Right atrium auricular region (tissue), 2 donors: Measurements from ENCODE around the gene SLC39A10. TPM values are rescaled to one million over a fixed set of nuclear protein-coding genes. Genes with fewer than 3 reads are reported as not detected.

ENCODE experiments used
- DNase-seq: peaks from one replicate; pipeline ENCODE4 v3.0.0-alpha.2; 2019; ENCODE audit warnings: low spot score
- H3K27ac ChIP-seq, 2 donors: fragments of 200-600 bp; sonication (generic); 1 replicate in 1 of 2; 2 replicates in 1 of 2; pipeline ENCODE4 v1.5.1; 2016 to 2019
- H3K27me3 ChIP-seq, 2 donors: fragments of 200-600 bp; sonication (generic); one replicate each; pipeline versions ENCODE4 v1.5.1 to v1.6.0; 2017 to 2019
- H3K36me3 ChIP-seq: fragments of 200-600 bp; sonication (generic); one replicate; pipeline ENCODE4 v1.5.1; 2016
- H3K4me1 ChIP-seq, 2 donors: fragments of 200-600 bp; sonication (generic); one replicate each; pipeline versions ENCODE4 v1.5.1 to v1.6.0; 2017 to 2019
- H3K4me3 ChIP-seq, 2 donors: fragments of 200-600 bp; sonication (generic); 1 replicate in 1 of 2; 2 replicates in 1 of 2; pipeline ENCODE4 v1.5.1; 2017 to 2019; ENCODE audit warnings: mild to moderate bottlenecking in 1 of 2, moderate library complexity in 1 of 2
- H3K9me3 ChIP-seq, 2 donors: fragments of 200-600 bp; sonication (generic); one replicate each; pipeline ENCODE4 v1.5.1; 2019
- CTCF ChIP-seq, 2 donors: fragments of 200-600 bp; sonication (generic); IDR thresholded peaks; one replicate each; pipeline ENCODE4 v1.5.1; 2019; ENCODE audit warnings: antibody characterized with exemption in 2 of 2
- total RNA-seq, 2 donors: library from RNA; depleted of rRNA; stranded (reverse); fragments of >200 nt; gene quantifications; one replicate each; pipeline ENCODE4 v1.1.0, GENCODE V29; 2016

Gene SLC39A10
- total RNA-seq, 2 donors from 2014 or later, result 8.5 to 12.3 TPM

DNA sequence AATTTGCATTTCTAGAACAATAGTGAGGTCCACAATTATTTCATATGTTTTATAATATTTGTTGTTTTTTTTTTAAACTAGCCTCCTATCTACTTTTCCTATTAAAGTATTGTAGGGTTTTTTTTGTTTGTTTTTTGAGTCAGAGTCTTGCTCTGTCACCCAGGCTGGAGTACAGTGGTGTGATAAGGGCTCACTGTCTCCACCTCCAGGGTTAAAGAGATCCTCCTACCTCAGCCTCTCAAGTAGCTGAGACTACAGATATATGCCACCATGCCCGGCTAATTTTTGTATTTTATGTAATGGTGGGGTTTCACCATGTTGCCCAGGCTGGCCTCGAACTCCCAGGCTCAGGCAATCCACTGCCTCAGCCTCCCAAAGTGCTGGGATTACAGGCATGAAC is 122.5 kb downstream of the SLC39A10 start:
- H3K4me1 ChIP-seq, result no peaks in the 10 kb centered on the region
- no peak for TF ChIP-seq CTCF (IDR thresholded peaks at IDR 0.05)
- no peaks in the 10 kb centered on the region for H3K36me3 ChIP-seq
- H3K9me3 ChIP-seq, result no peaks in the 10 kb centered on the region
- no peak overlapping the region for H3K27ac ChIP-seq
- no peak overlapping the region for H3K4me3 ChIP-seq
- no peak for DNase-seq
- H3K27me3 ChIP-seq, result no peaks in the 10 kb centered on the region

DNA sequence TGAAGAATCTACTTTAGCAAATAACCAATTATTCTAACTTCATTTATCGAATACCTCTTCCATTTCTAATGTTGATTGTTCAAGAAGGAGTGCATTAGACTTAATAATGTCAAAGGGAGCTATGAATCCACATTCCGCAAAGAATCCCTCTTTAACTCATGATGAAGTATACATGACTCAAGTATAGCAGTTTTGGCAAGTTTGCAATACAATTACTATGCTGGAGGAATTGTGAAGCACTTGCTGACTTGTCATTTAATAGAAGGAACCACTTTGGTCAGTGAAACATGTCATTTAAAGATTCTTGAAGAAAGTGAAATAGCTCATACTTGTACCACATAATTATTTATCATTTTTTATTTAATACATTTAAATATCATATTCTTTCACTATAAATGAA is 125.1 kb downstream of the SLC39A10 start:
- no peak for DNase-seq
- no peak overlapping the region for H3K27ac ChIP-seq
- H3K27me3 ChIP-seq, result no peaks in the 10 kb centered on the region
- no peak for TF ChIP-seq CTCF (IDR thresholded peaks at IDR 0.05)
- H3K4me3 ChIP-seq, result no peak overlapping the region
- H3K9me3 ChIP-seq, result no peaks in the 10 kb centered on the region
- H3K36me3 ChIP-seq, result no peaks in the 10 kb centered on the region
- no peaks in the 10 kb centered on the region for H3K4me1 ChIP-seq
